ENCODE data around the gene PGRMC1. TPM values are rescaled to one million over a fixed set of nuclear protein-coding genes. Genes with fewer than 3 reads are reported as not detected.

The PGRMC1 gene
- total RNA-seq, 1 experiment from 2014 or later = 126 TPM

- Mint-ChIP-seq H3K27me3 (ENCODE audit: unreplicated experiment) (peaks cover 36% of the 10 kb centered on the region), H3K9me3 (ENCODE audit: low read depth, unreplicated experiment) (no peaks in the 10 kb centered on the region)
- intact Hi-C loops (cut with micrococcal nuclease; ENCODE audit: unreplicated experiment) = no loop called here
Observed at GRCh38 chrX:119292445-119292844, 56.4 kb downstream of the PGRMC1 start.

More at GRCh38 chrX:119292445-119292844, 56.4 kb downstream of the PGRMC1 start:
- H3K4me1 Mint-ChIP-seq (ENCODE audit: low read depth, unreplicated experiment) = no peaks in the 10 kb centered on the region
- no peak for TF ChIP-seq CTCF (IDR thresholded peaks at IDR 0.05; ENCODE audit: unreplicated experiment)
- no peaks in the 10 kb centered on the region for H3K36me3 Mint-ChIP-seq (ENCODE audit: insufficient read depth, unreplicated experiment)
- CTCF ChIA-PET = interaction anchor here (1.1 kb wide), 1 partner anchor 220 kb away, joined by 4 read pairs; no protein-coding TSS in a partner anchor
- no peak overlapping the region for H3K4me3 Mint-ChIP-seq (ENCODE audit: low read depth, unreplicated experiment)
- H3K27ac Mint-ChIP-seq (ENCODE audit: unreplicated experiment) = no peak overlapping the region
- no peak for DNase-seq
- no TSS peak for BruUV-seq (replicated peaks)

Other genes with a start within 250 kb of the PGRMC1 start
- gene CT47C1, start 163.3 kb upstream of the PGRMC1 start, total RNA-seq (2022) = not detected in 2 replicates
- gene KIAA1210, start 108.5 kb upstream of the PGRMC1 start, total RNA-seq (2022) = 0.09 TPM in 1 of 2 replicates, not detected in the other
- 14.3 and 15.5 TPM in 2 replicates for gene SLC25A43, start 163.1 kb downstream of the PGRMC1 start, total RNA-seq (2022)
- gene SLC25A5, start 232.2 kb downstream of the PGRMC1 start, total RNA-seq (2022) = 396 and 416 TPM in 2 replicates

Measured in Calu3 (cell line).